HG03064 (cell line): Measurements from ENCODE around the gene CCDC148.
"Not testable (repeated sequence)": the region's sequence is repeated elsewhere in the genome, so short reads cannot be mapped to it uniquely, and the experiment has no call there.

Source experiments
- ATAC-seq: cut with Tn5 transposase; IDR thresholded peaks from one replicate; pipeline ENCODE4 v1.9.1; 2021; ENCODE audit warnings: low read depth; ENCODE audit not compliant: unreplicated experiment

Gene CCDC148

GRCh38 chr2:158228943-158229508 is 227.5 kb downstream of the CCDC148 start:
- ATAC-seq = no peak

- ATAC-seq = not testable (repeated sequence)
Observed at GRCh38 chr2:158223066-158223465, 233.5 kb downstream of the CCDC148 start.

GRCh38 chr2:158221063-158222020 is 235.2 kb downstream of the CCDC148 start:
- no peak for ATAC-seq

- no peak for ATAC-seq
Observed at GRCh38 chr2:158217593-158217992, 239.0 kb downstream of the CCDC148 start.

GRCh38 chr2:158214431-158214830 is 242.1 kb downstream of the CCDC148 start:
- peak; percentile 57 for ATAC-seq

GRCh38 chr2:158213773-158214172 is 242.8 kb downstream of the CCDC148 start:
- ATAC-seq = no peak

GRCh38 chr2:158212301-158212700 is 244.3 kb downstream of the CCDC148 start:
- ATAC-seq = no peak

GRCh38 chr2:158211502-158211901 is 245.1 kb downstream of the CCDC148 start:
- ATAC-seq = no peak

GRCh38 chr2:158207354-158207753 is 249.2 kb downstream of the CCDC148 start:
- no peak for ATAC-seq

GRCh38 chr2:158205215-158205614 is 251.3 kb downstream of the CCDC148 start:
- ATAC-seq = no peak

GRCh38 chr2:158204741-158205165 is 251.8 kb downstream of the CCDC148 start:
- ATAC-seq = no peak

- ATAC-seq = no peak
Observed at GRCh38 chr2:158202161-158202815, 254.3 kb downstream of the CCDC148 start.

- ATAC-seq = no peak
Observed at GRCh38 chr2:158199928-158200650, 256.5 kb downstream of the CCDC148 start.

- ATAC-seq = no peak
Observed at GRCh38 chr2:158197940-158198339, 258.6 kb downstream of the CCDC148 start.

GRCh38 chr2:158194229-158194628 is 262.3 kb downstream of the CCDC148 start:
- no peak for ATAC-seq

- no peak for ATAC-seq
Observed at GRCh38 chr2:158192515-158193443, 263.8 kb downstream of the CCDC148 start.

- ATAC-seq = peak; percentile 80
Observed at GRCh38 chr2:158191076-158191895, 265.3 kb downstream of the CCDC148 start.

- ATAC-seq = no peak
Observed at GRCh38 chr2:158189526-158189925, 267.0 kb downstream of the CCDC148 start.

GRCh38 chr2:158187908-158188307 is 268.6 kb downstream of the CCDC148 start:
- no peak for ATAC-seq
